Stimulated activated naive B cell treated with anti-CD40 and anti-IgM and Interleukin-4, amounts not matched to agents 10 μg/mL and 1 μg/mL and 100 μg/mL, for 72 hours (primary cell): ENCODE data around the gene CACNA2D3.

Experiments used
- ATAC-seq, 2 donors: fragments of 150-1000 bp; cut with Tn5 transposase; replicated peaks; 2 replicates each; pipeline ENCODE4 v1.10.0; 2021; ENCODE audit warnings: moderate library complexity in 1 of 2
- DNase-seq: peaks from one replicate; pipeline ENCODE4 v3.0.0; 2021
- H3K27ac Mint-ChIP-seq: one replicate; pipeline ENCODE4 v1.8.0; 2022; ENCODE audit warnings: mild to moderate bottlenecking, mixed read lengths
- H3K27me3 Mint-ChIP-seq, 2 donors: one replicate each; pipeline ENCODE4 v1.8.0; 2022; ENCODE audit warnings: mixed read lengths in 2 of 2
- H3K36me3 Mint-ChIP-seq, 2 donors: one replicate each; pipeline ENCODE4 v1.8.0; 2022; ENCODE audit warnings: mixed read lengths in 2 of 2, mild to moderate bottlenecking in 1 of 2
- H3K4me1 Mint-ChIP-seq, 2 donors: one replicate each; pipeline ENCODE4 v1.8.0; 2022; ENCODE audit warnings: mixed read lengths in 2 of 2, mild to moderate bottlenecking in 1 of 2
- H3K4me3 Mint-ChIP-seq, 2 donors: one replicate each; pipeline ENCODE4 v1.8.0; 2022; ENCODE audit warnings: mild to moderate bottlenecking in 2 of 2, mixed read lengths in 2 of 2, moderate library complexity in 1 of 2
- H3K9me3 Mint-ChIP-seq, 2 donors: one replicate each; pipeline ENCODE4 v1.8.0; 2022; ENCODE audit warnings: mixed read lengths in 2 of 2, mild to moderate bottlenecking in 1 of 2

Gene CACNA2D3

GRCh38 chr3:54137311-54137710 lies 15.0 kb downstream of the CACNA2D3 start:
- no peak overlapping the region for H3K4me3 Mint-ChIP-seq
- H3K27ac Mint-ChIP-seq: no peak overlapping the region
- no peak for ATAC-seq

GRCh38 chr3:54138937-54139547 lies 16.7 kb downstream of the CACNA2D3 start:
- ATAC-seq: no peak
- H3K4me1 Mint-ChIP-seq: no peaks in the 10 kb centered on the region
- peaks cover 0 to 2% of the 10 kb centered on the region in 2 donors for H3K27me3 Mint-ChIP-seq
- DNase-seq: no peak
- H3K4me3 Mint-ChIP-seq: no peak overlapping the region
- no peak overlapping the region for H3K27ac Mint-ChIP-seq
- H3K36me3 Mint-ChIP-seq: no peaks in the 10 kb centered on the region
- no peaks in the 10 kb centered on the region for H3K9me3 Mint-ChIP-seq

More at GRCh38 chr3:54137311-54137710, 15.0 kb downstream of the CACNA2D3 start:
- DNase-seq: no peak
- H3K27me3 Mint-ChIP-seq: no peaks in the 10 kb centered on the region
- no peaks in the 10 kb centered on the region for H3K9me3 Mint-ChIP-seq
- no peaks in the 10 kb centered on the region for H3K4me1 Mint-ChIP-seq
- no peaks in the 10 kb centered on the region for H3K36me3 Mint-ChIP-seq

GRCh38 chr3:54139630-54140029 lies 17.3 kb downstream of the CACNA2D3 start:
- Mint-ChIP-seq H3K4me3 (no peak overlapping the region), H3K4me1 (no peaks in the 10 kb centered on the region), H3K9me3 (no peaks in the 10 kb centered on the region), H3K27ac (no peak overlapping the region), H3K36me3 (no peaks in the 10 kb centered on the region), H3K27me3 (peaks cover 4 to 5% of the 10 kb centered on the region in 2 donors)
- ATAC-seq (no peak), DNase-seq (no peak)

GRCh38 chr3:54144284-54144683 lies 21.9 kb downstream of the CACNA2D3 start:
- DNase-seq (no peak), ATAC-seq (no peak)
- H3K4me3 Mint-ChIP-seq: no peak overlapping the region
- no peaks in the 10 kb centered on the region for H3K36me3 Mint-ChIP-seq
- H3K4me1 Mint-ChIP-seq: no peaks in the 10 kb centered on the region
- H3K27me3 Mint-ChIP-seq: peaks cover 13 to 34% of the 10 kb centered on the region in 2 donors
- H3K27ac Mint-ChIP-seq: no peak overlapping the region
- no peaks in the 10 kb centered on the region for H3K9me3 Mint-ChIP-seq

GRCh38 chr3:54146506-54147239 lies 24.3 kb downstream of the CACNA2D3 start:
- Mint-ChIP-seq H3K27me3 (peaks cover 13 to 34% of the 10 kb centered on the region in 2 donors), H3K36me3 (no peaks in the 10 kb centered on the region), H3K4me1 (no peaks in the 10 kb centered on the region), H3K27ac (no peak overlapping the region), H3K9me3 (no peaks in the 10 kb centered on the region), H3K4me3 (no peak overlapping the region)
- ATAC-seq (peak; percentile 52 to 68), DNase-seq (no peak)

GRCh38 chr3:54150864-54151467 lies 28.6 kb downstream of the CACNA2D3 start:
- H3K36me3 Mint-ChIP-seq: no peaks in the 10 kb centered on the region
- H3K4me3 Mint-ChIP-seq: no peak overlapping the region
- H3K9me3 Mint-ChIP-seq: no peaks in the 10 kb centered on the region
- H3K27ac Mint-ChIP-seq: no peak overlapping the region
- H3K27me3 Mint-ChIP-seq: peaks cover 8 to 19% of the 10 kb centered on the region in 2 donors
- no peaks in the 10 kb centered on the region for H3K4me1 Mint-ChIP-seq
- ATAC-seq (no peak), DNase-seq (no peak)

- Mint-ChIP-seq H3K27ac (no peak overlapping the region), H3K27me3 (peaks cover 0 to 6% of the 10 kb centered on the region in 2 donors), H3K9me3 (peaks cover 0 to 2% of the 10 kb centered on the region in 2 donors), H3K36me3 (no peaks in the 10 kb centered on the region), H3K4me1 (no peaks in the 10 kb centered on the region), H3K4me3 (no peak overlapping the region)
- no peak for DNase-seq
- ATAC-seq: no peak
These were observed 31.1 kb downstream of the CACNA2D3 start for GRCh38 chr3:54153477-54153876.

GRCh38 chr3:54157860-54158259 lies 35.5 kb downstream of the CACNA2D3 start:
- H3K4me3 Mint-ChIP-seq: no peak overlapping the region
- H3K27ac Mint-ChIP-seq: no peak overlapping the region
- H3K36me3 Mint-ChIP-seq: no peaks in the 10 kb centered on the region
- no peaks in the 10 kb centered on the region for H3K4me1 Mint-ChIP-seq
- DNase-seq (no peak), ATAC-seq (no peak)
- peaks cover 0 to 2% of the 10 kb centered on the region in 2 donors for H3K9me3 Mint-ChIP-seq
- peaks cover 0 to 5% of the 10 kb centered on the region in 2 donors for H3K27me3 Mint-ChIP-seq

- ATAC-seq (no peak), DNase-seq (no peak)
- no peak overlapping the region for H3K27ac Mint-ChIP-seq
- no peaks in the 10 kb centered on the region for H3K4me1 Mint-ChIP-seq
- no peaks in the 10 kb centered on the region for H3K36me3 Mint-ChIP-seq
- H3K9me3 Mint-ChIP-seq: peaks cover 0 to 2% of the 10 kb centered on the region in 2 donors
- peaks cover 0 to 5% of the 10 kb centered on the region in 2 donors for H3K27me3 Mint-ChIP-seq
- H3K4me3 Mint-ChIP-seq: no peak overlapping the region
These were observed 37.6 kb downstream of the CACNA2D3 start for GRCh38 chr3:54159917-54160316.

- DNase-seq (no peak), ATAC-seq (no peak)
- Mint-ChIP-seq H3K4me1 (no peaks in the 10 kb centered on the region), H3K27me3 (no peaks in the 10 kb centered on the region), H3K4me3 (no peak overlapping the region), H3K36me3 (no peaks in the 10 kb centered on the region), H3K9me3 (no peaks in the 10 kb centered on the region), H3K27ac (no peak overlapping the region)
These were observed 41.1 kb downstream of the CACNA2D3 start for GRCh38 chr3:54163441-54163840.

GRCh38 chr3:54164192-54164975 lies 42.0 kb downstream of the CACNA2D3 start:
- Mint-ChIP-seq H3K4me1 (no peaks in the 10 kb centered on the region), H3K36me3 (no peaks in the 10 kb centered on the region), H3K27me3 (no peaks in the 10 kb centered on the region), H3K4me3 (no peak overlapping the region), H3K9me3 (peaks cover 0 to 1% of the 10 kb centered on the region in 2 donors), H3K27ac (no peak overlapping the region)
- no peak for DNase-seq
- no peak for ATAC-seq

- Mint-ChIP-seq H3K36me3 (no peaks in the 10 kb centered on the region), H3K9me3 (peaks cover 0 to 3% of the 10 kb centered on the region in 2 donors), H3K4me1 (no peaks in the 10 kb centered on the region), H3K27me3 (no peaks in the 10 kb centered on the region), H3K27ac (no peak overlapping the region), H3K4me3 (no peak overlapping the region)
- DNase-seq (no peak), ATAC-seq (no peak)
These were observed 43.5 kb downstream of the CACNA2D3 start for GRCh38 chr3:54165865-54166264.

- Mint-ChIP-seq H3K27ac (no peak overlapping the region), H3K4me3 (no peak overlapping the region), H3K4me1 (no peaks in the 10 kb centered on the region), H3K36me3 (no peaks in the 10 kb centered on the region), H3K27me3 (no peaks in the 10 kb centered on the region), H3K9me3 (peaks cover 0 to 3% of the 10 kb centered on the region in 2 donors)
- no peak for ATAC-seq
- DNase-seq: no peak
These were observed 45.6 kb downstream of the CACNA2D3 start for GRCh38 chr3:54167999-54168398.

- Mint-ChIP-seq H3K4me1 (no peaks in the 10 kb centered on the region), H3K36me3 (no peaks in the 10 kb centered on the region), H3K9me3 (peaks cover 0 to 3% of the 10 kb centered on the region in 2 donors), H3K4me3 (no peak overlapping the region), H3K27ac (no peak overlapping the region), H3K27me3 (no peaks in the 10 kb centered on the region)
- ATAC-seq (no peak), DNase-seq (no peak)
These were observed 46.1 kb downstream of the CACNA2D3 start for GRCh38 chr3:54168451-54168850.
